Esophagus muscularis mucosa (tissue), 4 donors: Measurements from ENCODE around the gene CPB2. TPM values are rescaled to one million over a fixed set of nuclear protein-coding genes. Genes with fewer than 3 reads are reported as not detected.

ENCODE experiments used
- DNase-seq: peaks from one replicate; pipeline ENCODE4 v3.0.0-alpha.2; 2017; ENCODE audit errors: extremely low spot score
- H3K27ac ChIP-seq, 4 donors: fragments of 200-600 bp; sonication (generic); replicated peaks in 1 of 4; 1 replicate in 3 of 4; 2 replicates in 1 of 4; pipeline ENCODE4 v1.5.1; 2016 to 2019; ENCODE audit warnings: mild to moderate bottlenecking in 1 of 4
- H3K27me3 ChIP-seq, 4 donors: fragments of 200-600 bp; sonication (generic); one replicate each; pipeline versions ENCODE4 v1.5.1 to v1.6.0; 2016 to 2019
- H3K36me3 ChIP-seq, 4 donors: fragments of 200-600 bp; sonication (generic); one replicate each; pipeline ENCODE4 v1.5.1; 2016 to 2019
- H3K4me1 ChIP-seq, 4 donors: fragments of 200-600 bp; sonication (generic); one replicate each; pipeline ENCODE4 v1.5.1; 2016 to 2019
- H3K4me3 ChIP-seq, 4 donors: fragments of 200-600 bp; sonication (generic); 1 replicate in 2 of 4; 2 replicates in 2 of 4; pipeline ENCODE4 v1.5.1; 2016 to 2019; ENCODE audit warnings: mild to moderate bottlenecking in 4 of 4, moderate library complexity in 1 of 4
- H3K9me3 ChIP-seq, 4 donors: fragments of 200-600 bp; sonication (generic); 1 replicate in 3 of 4; 2 replicates in 1 of 4; pipeline ENCODE4 v1.5.1; 2016 to 2019
- CTCF ChIP-seq, 3 experiments: fragments of 200-600 bp in 2 of 3; fragments of 450-650 bp in 1 of 3; sonication (generic) in 2 of 3; IDR thresholded peaks; one replicate each; pipeline ENCODE4 v1.5.1; 2017 to 2019; ENCODE audit warnings: antibody characterized with exemption in 3 of 3, mild to moderate bottlenecking in 2 of 3, moderate library complexity in 1 of 3
- EP300 ChIP-seq: sonication (generic); formaldehyde crosslinking; IDR thresholded peaks from one replicate; pipeline ENCODE4 v1.6.1; 2017; ENCODE audit warnings: antibody characterized with exemption
- POLR2A ChIP-seq: fragments of 450-650 bp; IDR thresholded peaks from one replicate; pipeline ENCODE4 v1.6.1; 2017; ENCODE audit warnings: antibody characterized with exemption, moderate library complexity, mild to moderate bottlenecking, low read depth
- POLR2AphosphoS5 ChIP-seq, 2 donors: sonication (generic); formaldehyde crosslinking; IDR thresholded peaks; one replicate each; pipeline ENCODE4 v1.6.1; 2017; ENCODE audit warnings: antibody characterized with exemption in 2 of 2
- WGBS: methylation state at CpG from one replicate; pipeline ENCODE4 v1.1.5; 2018; 5-methylcytosine and 5-hydroxymethylcytosine counted together
- intact Hi-C: fragments of 100-400 bp; cut with DNase I; formaldehyde crosslinking; loops from one replicate; pipeline ENCODE4 v1.15.1; 2023
- total RNA-seq, 4 donors: library from RNA; depleted of rRNA; stranded (reverse); fragments of >200 nt; gene quantifications; one replicate each; pipeline versions ENCODE4 v1.1.0 to v1.2.1, GENCODE V29; 2016

CPB2 gene
- not detected for total RNA-seq

GRCh38 chr13:46104868-46105267, at the start of gene CPB2:
Gene CPB2, minus strand, starts transcription at chr13:46105033. Its CDS starts 24 bp downstream, at chr13:46105009.
- Histone ChIP-seq H3K4me3 (no peak within 1 kb of the TSS), H3K4me1 (peaks cover 0 to 4% (median 0%) of the 10 kb centered on the region in 4 donors), H3K27ac (no peak within 1 kb of the TSS), H3K36me3 (no peaks in the 10 kb centered on the region), H3K27me3 (no peaks in the 10 kb centered on the region), H3K9me3 (no peaks in the 10 kb centered on the region)
- WGBS = 96% methylated on average over 4 of the region's 4 CpGs
- no peak for TF ChIP-seq EP300
- no peak for TF ChIP-seq POLR2A
- TF ChIP-seq POLR2AphosphoS5 (IDR thresholded peaks at IDR 0.05) = no peak
- TF ChIP-seq CTCF (IDR thresholded peaks at IDR 0.05) = no peak
- intact Hi-C loops = no loop called here
- no peak for DNase-seq

- intact Hi-C loops = no loop called here
- no peaks in the 10 kb centered on the region for H3K4me1 ChIP-seq
- no peaks in the 10 kb centered on the region for H3K9me3 ChIP-seq
- H3K4me3 ChIP-seq = no peak overlapping the region
- no peaks in the 10 kb centered on the region for H3K36me3 ChIP-seq
- H3K27me3 ChIP-seq = no peaks in the 10 kb centered on the region
- no peak overlapping the region for H3K27ac ChIP-seq
- WGBS = 67% methylated on average over 7 of the region's 7 CpGs
- no peak for DNase-seq
- no peak for TF ChIP-seq POLR2AphosphoS5 (IDR thresholded peaks at IDR 0.05)
- no peak for TF ChIP-seq CTCF (IDR thresholded peaks at IDR 0.05)
- TF ChIP-seq POLR2A = no peak
- no peak for TF ChIP-seq EP300
Observed at GRCh38 chr13:46154136-46154801, 49.4 kb upstream of the CPB2 start.

GRCh38 chr13:46152627-46153328, 47.9 kb upstream of the CPB2 start:
- TF ChIP-seq POLR2AphosphoS5 (IDR thresholded peaks at IDR 0.05) = no peak
- TF ChIP-seq POLR2A = no peak
- TF ChIP-seq EP300 = no peak
- TF ChIP-seq CTCF (IDR thresholded peaks at IDR 0.05) = no peak
- no peaks in the 10 kb centered on the region for H3K4me1 ChIP-seq
- H3K4me3 ChIP-seq = no peak overlapping the region
- no peaks in the 10 kb centered on the region for H3K36me3 ChIP-seq
- no peak overlapping the region for H3K27ac ChIP-seq
- intact Hi-C loops = no loop called here
- H3K27me3 ChIP-seq = no peaks in the 10 kb centered on the region
- no peaks in the 10 kb centered on the region for H3K9me3 ChIP-seq
- WGBS = 97% methylated on average over 6 of the region's 6 CpGs
- no peak for DNase-seq

GRCh38 chr13:46150134-46150693, 45.4 kb upstream of the CPB2 start:
- intact Hi-C loops = no loop called here
- Histone ChIP-seq H3K36me3 (no peaks in the 10 kb centered on the region), H3K27me3 (no peaks in the 10 kb centered on the region), H3K27ac (no peak overlapping the region), H3K9me3 (no peaks in the 10 kb centered on the region), H3K4me3 (no peak overlapping the region), H3K4me1 (no peaks in the 10 kb centered on the region)
- WGBS = 91% methylated on average over 1 of the region's 1 CpG
- DNase-seq = no peak
- TF ChIP-seq POLR2AphosphoS5 (IDR thresholded peaks at IDR 0.05) = no peak
- no peak for TF ChIP-seq EP300
